ENCODE results near the gene KDM6A. TPM values are rescaled to one million over a fixed set of nuclear protein-coding genes. Genes with fewer than 3 reads are reported as not detected.

Gene KDM6A
- polyA plus RNA-seq, 1 donor from 2014 or later, result 25.1 TPM

DNA sequence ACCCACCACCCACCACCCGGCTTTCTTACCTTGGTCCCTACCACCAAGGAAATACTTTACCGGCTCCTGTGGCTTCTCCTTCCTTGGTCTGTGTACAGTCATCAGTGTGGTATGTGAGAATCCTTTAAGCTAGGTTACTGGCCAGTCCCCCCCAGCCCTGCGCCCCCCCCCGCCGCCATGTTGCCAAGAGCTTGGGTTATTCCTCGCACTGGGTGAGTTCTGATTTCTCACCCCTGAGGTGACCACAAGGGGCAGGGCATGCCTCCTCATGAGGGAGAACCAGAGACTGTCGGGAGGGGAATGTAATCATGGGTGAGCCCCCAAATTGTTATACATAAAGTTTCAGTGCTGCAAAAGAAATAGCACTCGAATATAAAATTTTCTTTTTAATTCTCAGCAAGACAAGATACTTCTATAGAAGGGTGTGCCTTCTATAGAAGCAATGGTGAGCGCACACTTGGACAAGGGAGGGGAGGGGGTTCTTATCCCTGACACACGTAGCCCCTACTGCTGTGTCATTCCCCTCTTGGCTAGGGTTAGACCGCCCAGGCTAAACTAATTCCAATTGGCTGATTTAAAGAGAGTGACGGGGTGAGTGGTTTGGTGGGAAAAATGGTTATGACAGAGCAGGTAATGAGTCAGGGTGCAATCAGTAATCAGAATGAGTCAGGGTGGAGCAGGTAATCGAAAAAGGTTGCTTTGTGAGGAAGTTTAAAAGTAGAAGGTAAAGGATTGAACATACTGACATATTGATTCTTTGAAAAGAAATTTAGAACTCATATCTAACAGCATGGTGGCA is 133.2 kb downstream of the KDM6A start:
- Histone ChIP-seq H3K4me3 (ENCODE audit: low read length) (no peak overlapping the region), H3K79me2 (replicated peaks; ENCODE audit: insufficient read depth, low read length) (no peaks in the 10 kb centered on the region), H3F3A (ENCODE audit: insufficient read depth, low read length, poor library complexity, severe bottlenecking) (no peaks in the 10 kb centered on the region)

DNA sequence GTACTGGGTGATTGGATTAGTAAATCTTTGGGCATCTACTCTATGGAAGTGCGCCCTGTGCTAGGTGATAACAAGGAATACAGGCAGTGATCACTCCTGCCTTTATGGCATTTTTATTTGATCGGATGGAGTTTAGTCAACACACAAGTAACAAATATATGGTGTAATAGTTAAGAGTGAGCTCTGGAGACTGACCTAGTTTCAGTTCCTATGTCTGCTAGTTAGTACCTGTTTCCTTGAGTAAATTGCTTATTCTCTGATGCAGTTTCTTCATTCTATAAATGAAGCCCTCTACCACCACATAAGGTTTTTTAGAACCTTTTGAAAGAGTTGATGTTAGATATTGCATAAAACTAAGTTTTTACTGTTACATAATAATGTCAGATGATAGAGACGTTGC is 134.6 kb downstream of the KDM6A start:
- Histone ChIP-seq H3K9ac (ENCODE audit: low read length) (no peak overlapping the region), H3K79me2 (replicated peaks; ENCODE audit: insufficient read depth, low read length) (no peaks in the 10 kb centered on the region), H3K9me3 (ENCODE audit: low read length) (no peaks in the 10 kb centered on the region), H3K36me3 (ENCODE audit: insufficient read depth, low read length) (no peaks in the 10 kb centered on the region), H2AFZ (ENCODE audit: low read depth, low read length) (no peak overlapping the region), H3F3A (ENCODE audit: insufficient read depth, low read length, poor library complexity, severe bottlenecking) (no peaks in the 10 kb centered on the region), H3K4me3 (ENCODE audit: low read length) (no peak overlapping the region), H3K4me2 (ENCODE audit: low read length) (no peak overlapping the region), H3K27ac (ENCODE audit: low read length) (no peak overlapping the region), H3K27me3 (ENCODE audit: insufficient read depth, low read depth, low read length) (no peaks in the 10 kb centered on the region), H3K9me2 (ENCODE audit: insufficient read depth, low read length) (no peaks in the 10 kb centered on the region), H4K20me1 (ENCODE audit: insufficient read depth) (no peaks in the 10 kb centered on the region)
- TF ChIP-seq TAF1 (IDR thresholded peaks at IDR 0.05; ENCODE audit: low read depth) (no peak), EP300 (conservative IDR thresholded peaks at IDR 0.05; ENCODE audit: poor library complexity, severe bottlenecking) (no peak), POLR2AphosphoS5 (IDR thresholded peaks at IDR 0.05) (no peak), EZH2 (IDR thresholded peaks at IDR 0.05; ENCODE audit: borderline replicate concordance, insufficient read depth, low read length, poor library complexity, severe bottlenecking) (no peak), MXI1 (conservative IDR thresholded peaks at IDR 0.05; ENCODE audit: poor library complexity, severe bottlenecking) (no peak), RAD21 (conservative IDR thresholded peaks at IDR 0.05) (no peak), SMC3 (conservative IDR thresholded peaks at IDR 0.05; ENCODE audit: poor library complexity) (no peak)
- TF ChIP-seq, protein P1, sequence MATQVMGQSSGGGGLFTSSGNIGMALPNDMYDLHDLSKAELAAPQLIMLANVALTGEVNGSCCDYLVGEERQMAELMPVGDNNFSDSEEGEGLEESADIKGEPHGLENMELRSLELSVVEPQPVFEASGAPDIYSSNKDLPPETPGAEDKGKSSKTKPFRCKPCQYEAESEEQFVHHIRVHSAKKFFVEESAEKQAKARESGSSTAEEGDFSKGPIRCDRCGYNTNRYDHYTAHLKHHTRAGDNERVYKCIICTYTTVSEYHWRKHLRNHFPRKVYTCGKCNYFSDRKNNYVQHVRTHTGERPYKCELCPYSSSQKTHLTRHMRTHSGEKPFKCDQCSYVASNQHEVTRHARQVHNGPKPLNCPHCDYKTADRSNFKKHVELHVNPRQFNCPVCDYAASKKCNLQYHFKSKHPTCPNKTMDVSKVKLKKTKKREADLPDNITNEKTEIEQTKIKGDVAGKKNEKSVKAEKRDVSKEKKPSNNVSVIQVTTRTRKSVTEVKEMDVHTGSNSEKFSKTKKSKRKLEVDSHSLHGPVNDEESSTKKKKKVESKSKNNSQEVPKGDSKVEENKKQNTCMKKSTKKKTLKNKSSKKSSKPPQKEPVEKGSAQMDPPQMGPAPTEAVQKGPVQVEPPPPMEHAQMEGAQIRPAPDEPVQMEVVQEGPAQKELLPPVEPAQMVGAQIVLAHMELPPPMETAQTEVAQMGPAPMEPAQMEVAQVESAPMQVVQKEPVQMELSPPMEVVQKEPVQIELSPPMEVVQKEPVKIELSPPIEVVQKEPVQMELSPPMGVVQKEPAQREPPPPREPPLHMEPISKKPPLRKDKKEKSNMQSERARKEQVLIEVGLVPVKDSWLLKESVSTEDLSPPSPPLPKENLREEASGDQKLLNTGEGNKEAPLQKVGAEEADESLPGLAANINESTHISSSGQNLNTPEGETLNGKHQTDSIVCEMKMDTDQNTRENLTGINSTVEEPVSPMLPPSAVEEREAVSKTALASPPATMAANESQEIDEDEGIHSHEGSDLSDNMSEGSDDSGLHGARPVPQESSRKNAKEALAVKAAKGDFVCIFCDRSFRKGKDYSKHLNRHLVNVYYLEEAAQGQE (IDR thresholded peaks at IDR 0.05; ENCODE audit: borderline replicate concordance), result no peak
- TF ChIP-seq, protein P2, sequence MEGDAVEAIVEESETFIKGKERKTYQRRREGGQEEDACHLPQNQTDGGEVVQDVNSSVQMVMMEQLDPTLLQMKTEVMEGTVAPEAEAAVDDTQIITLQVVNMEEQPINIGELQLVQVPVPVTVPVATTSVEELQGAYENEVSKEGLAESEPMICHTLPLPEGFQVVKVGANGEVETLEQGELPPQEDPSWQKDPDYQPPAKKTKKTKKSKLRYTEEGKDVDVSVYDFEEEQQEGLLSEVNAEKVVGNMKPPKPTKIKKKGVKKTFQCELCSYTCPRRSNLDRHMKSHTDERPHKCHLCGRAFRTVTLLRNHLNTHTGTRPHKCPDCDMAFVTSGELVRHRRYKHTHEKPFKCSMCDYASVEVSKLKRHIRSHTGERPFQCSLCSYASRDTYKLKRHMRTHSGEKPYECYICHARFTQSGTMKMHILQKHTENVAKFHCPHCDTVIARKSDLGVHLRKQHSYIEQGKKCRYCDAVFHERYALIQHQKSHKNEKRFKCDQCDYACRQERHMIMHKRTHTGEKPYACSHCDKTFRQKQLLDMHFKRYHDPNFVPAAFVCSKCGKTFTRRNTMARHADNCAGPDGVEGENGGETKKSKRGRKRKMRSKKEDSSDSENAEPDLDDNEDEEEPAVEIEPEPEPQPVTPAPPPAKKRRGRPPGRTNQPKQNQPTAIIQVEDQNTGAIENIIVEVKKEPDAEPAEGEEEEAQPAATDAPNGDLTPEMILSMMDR (IDR thresholded peaks at IDR 0.05; ENCODE audit: poor library complexity, severe bottlenecking), result no peak

More for the DNA sequence above, 133.2 kb downstream of the KDM6A start:
- Histone ChIP-seq H2AFZ (ENCODE audit: low read depth, low read length) (no peak overlapping the region), H3K27me3 (ENCODE audit: insufficient read depth, low read depth, low read length) (no peaks in the 10 kb centered on the region), H3K9ac (ENCODE audit: low read length) (no peak overlapping the region), H3K9me3 (ENCODE audit: low read length) (no peaks in the 10 kb centered on the region), H3K36me3 (ENCODE audit: insufficient read depth, low read length) (no peaks in the 10 kb centered on the region), H3K4me2 (ENCODE audit: low read length) (no peak overlapping the region), H4K20me1 (ENCODE audit: insufficient read depth) (no peaks in the 10 kb centered on the region), H3K27ac (ENCODE audit: low read length) (no peak overlapping the region), H3K9me2 (ENCODE audit: insufficient read depth, low read length) (no peaks in the 10 kb centered on the region)
- no peak for TF ChIP-seq RAD21 (conservative IDR thresholded peaks at IDR 0.05)
- TF ChIP-seq, protein P1 (IDR thresholded peaks at IDR 0.05; ENCODE audit: borderline replicate concordance), result no peak
- TF ChIP-seq TAF1 (IDR thresholded peaks at IDR 0.05; ENCODE audit: low read depth), result no peak
- TF ChIP-seq, protein P2 (IDR thresholded peaks at IDR 0.05; ENCODE audit: poor library complexity, severe bottlenecking), result no peak
- no peak for TF ChIP-seq SMC3 (conservative IDR thresholded peaks at IDR 0.05; ENCODE audit: poor library complexity)
- no peak for TF ChIP-seq MXI1 (conservative IDR thresholded peaks at IDR 0.05; ENCODE audit: poor library complexity, severe bottlenecking)
- no peak for TF ChIP-seq EZH2 (IDR thresholded peaks at IDR 0.05; ENCODE audit: borderline replicate concordance, insufficient read depth, low read length, poor library complexity, severe bottlenecking)
- TF ChIP-seq POLR2AphosphoS5 (IDR thresholded peaks at IDR 0.05), result no peak

Data from neural cell (in vitro differentiated cells).